Mammary epithelial cell (primary cell): ENCODE measurements around the gene ID3.

Source experiments
- CTCF ChIP-seq, 2 donors: IDR thresholded peaks in 1 of 2; conservative IDR thresholded peaks in 1 of 2; 2 replicates each; pipeline ENCODE4 v1.5.1; 2011 to 2012; ENCODE audit warnings: inconsistent platforms in 2 of 2, low read length in 2 of 2, mild to moderate bottlenecking in 2 of 2, control low read depth in 1 of 2, low read depth in 1 of 2; ENCODE audit not compliant: insufficient read depth in 1 of 2; ENCODE audit errors: extremely low read depth in 1 of 2
- EZH2 ChIP-seq: IDR thresholded peaks from 2 replicates; pipeline ENCODE4 v1.6.1; 2012; ENCODE audit warnings: low read length, inconsistent platforms, borderline replicate concordance

- TF ChIP-seq CTCF (conservative IDR thresholded peaks at IDR 0.05 in 1 of 2, IDR thresholded peaks at IDR 0.05 in 1 of 2; ENCODE audit: extremely low read depth in 1 of 2, insufficient read depth in 1 of 2, low read depth in 1 of 2, low read length in 2 of 2) (no peak), EZH2 (no peak)
Measured at GRCh38 chr1:23567629-23567995, 8.3 kb upstream of the ID3 start.
